ENCODE results near the gene STIM1.

STIM1 gene

GRCh38 chr11:4072668-4073285, 217.3 kb downstream of the STIM1 start:
- peak; percentile 84 for DNase-seq (ENCODE audit: low read depth)
- peak; percentile 68 for TF ChIP-seq CTCF (IDR thresholded peaks at IDR 0.05; ENCODE audit: insufficient read depth, low read depth, low read length, missing control alignments)
- H3K4me3 ChIP-seq (ENCODE audit: low read depth, low read length): no peak overlapping the region

DNA sequence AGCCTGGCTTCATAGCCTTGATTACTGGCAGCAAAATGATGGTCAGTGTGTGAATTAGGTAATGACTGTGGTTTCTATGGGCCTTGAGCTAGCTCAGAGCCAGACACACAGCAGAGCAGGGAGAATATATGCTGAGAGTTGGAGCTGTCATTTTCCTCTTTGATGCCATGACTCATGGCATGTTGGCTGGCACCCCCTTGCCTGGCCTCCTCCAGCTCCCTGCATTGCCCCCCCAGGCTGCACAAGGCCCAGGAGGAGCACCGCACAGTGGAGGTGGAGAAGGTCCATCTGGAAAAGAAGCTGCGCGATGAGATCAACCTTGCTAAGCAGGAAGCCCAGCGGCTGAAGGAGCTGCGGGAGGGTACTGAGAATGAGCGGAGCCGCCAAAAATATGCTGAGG, 218.8 kb downstream of the STIM1 start:
- H3K4me3 ChIP-seq (ENCODE audit: low read depth, low read length): no peak overlapping the region
- no peak for DNase-seq (ENCODE audit: low read depth)
- no peak for TF ChIP-seq CTCF (IDR thresholded peaks at IDR 0.05; ENCODE audit: insufficient read depth, low read depth, low read length, missing control alignments)

DNA sequence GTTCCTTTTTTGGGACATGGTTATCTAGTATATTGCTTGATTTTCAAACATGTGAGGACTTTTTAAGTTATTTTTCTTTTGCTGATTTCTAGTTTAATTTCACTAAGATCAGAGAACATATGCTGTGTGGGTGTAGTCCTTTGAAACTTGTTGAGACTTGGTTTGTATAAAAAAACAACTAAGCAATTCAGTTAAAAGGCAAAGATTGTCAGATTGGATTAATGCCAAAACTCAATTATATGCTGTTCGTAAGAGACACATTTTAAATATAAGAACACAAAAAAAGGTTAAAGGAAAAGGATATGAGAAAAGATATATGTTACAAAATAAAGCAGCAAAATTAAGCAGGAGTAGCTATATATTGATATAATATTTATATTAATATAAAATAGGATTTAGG, 221.3 kb downstream of the STIM1 start:
- TF ChIP-seq CTCF (IDR thresholded peaks at IDR 0.05; ENCODE audit: insufficient read depth, low read depth, low read length, missing control alignments): no peak
- DNase-seq (ENCODE audit: low read depth): no peak
- no peak overlapping the region for H3K4me3 ChIP-seq (ENCODE audit: low read depth, low read length)

DNA sequence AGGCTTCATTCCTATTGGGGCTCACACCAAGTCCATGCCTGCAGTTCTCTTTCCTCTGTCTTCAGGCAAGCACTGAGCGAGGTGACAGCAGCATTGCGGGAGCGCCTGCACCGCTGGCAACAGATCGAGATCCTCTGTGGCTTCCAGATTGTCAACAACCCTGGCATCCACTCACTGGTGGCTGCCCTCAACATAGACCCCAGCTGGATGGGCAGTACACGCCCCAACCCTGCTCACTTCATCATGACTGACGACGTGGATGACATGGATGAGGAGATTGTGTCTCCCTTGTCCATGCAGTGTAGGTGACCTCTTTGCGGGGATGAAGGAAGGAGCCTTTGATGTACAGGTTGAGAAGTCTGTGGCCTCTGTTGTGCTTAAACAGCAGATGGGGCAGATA, 227.7 kb downstream of the STIM1 start:
- H3K4me3 ChIP-seq (ENCODE audit: low read depth, low read length): no peak overlapping the region
- DNase-seq (ENCODE audit: low read depth): no peak
- no peak for TF ChIP-seq CTCF (IDR thresholded peaks at IDR 0.05; ENCODE audit: insufficient read depth, low read depth, low read length, missing control alignments)

GRCh38 chr11:4084406-4085125, 229.1 kb downstream of the STIM1 start:
- no peak for TF ChIP-seq CTCF (IDR thresholded peaks at IDR 0.05; ENCODE audit: insufficient read depth, low read depth, low read length, missing control alignments)
- no peak for DNase-seq (ENCODE audit: low read depth)
- no peak overlapping the region for H3K4me3 ChIP-seq (ENCODE audit: low read depth, low read length)

GRCh38 chr11:4085575-4085974, 230.1 kb downstream of the STIM1 start:
- no peak for DNase-seq (ENCODE audit: low read depth)
- no peak for TF ChIP-seq CTCF (IDR thresholded peaks at IDR 0.05; ENCODE audit: insufficient read depth, low read depth, low read length, missing control alignments)
- no peak overlapping the region for H3K4me3 ChIP-seq (ENCODE audit: low read depth, low read length)

All from GM12865 (cell line).